HepG2 (cell line): ENCODE measurements around the gene SECISBP2L. TPM values are rescaled to one million over a fixed set of nuclear protein-coding genes. Genes with fewer than 3 reads are reported as not detected.

Experiments
- AKNA ChIP-seq: sonication (generic); formaldehyde crosslinking; IDR thresholded peaks from 2 replicates; pipeline ENCODE4 v1.4.0; 2020; ENCODE audit warnings: missing genetic modification reagents, borderline replicate concordance
- ATF4 ChIP-seq, 2 experiments: fragments of 450-650 bp in 1 of 2; sonication (generic) in 1 of 2; formaldehyde crosslinking; IDR thresholded peaks; 2 replicates each; pipeline versions ENCODE4 v1.5.0 to v1.8.0; 2020 to 2022; ENCODE audit warnings: mild to moderate bottlenecking in 1 of 2, missing genetic modification reagents in 1 of 2
- BRCA1 ChIP-seq: sonication (generic); formaldehyde crosslinking; IDR thresholded peaks from 2 replicates; pipeline ENCODE4 v1.4.0; 2020; ENCODE audit warnings: missing genetic modification reagents
- CENPBD1 ChIP-seq: sonication (generic); formaldehyde crosslinking; IDR thresholded peaks from 2 replicates; pipeline ENCODE4 v1.8.0; 2022; ENCODE audit warnings: missing genetic modification reagents, low read depth, mild to moderate bottlenecking, borderline replicate concordance
- CHD2 ChIP-seq: IDR thresholded peaks from 2 replicates; pipeline ENCODE4 v1.6.1; 2011; ENCODE audit warnings: low read depth, low read length, improper control_type of control experiment
- GATAD2A ChIP-seq: IDR thresholded peaks from 2 replicates; pipeline ENCODE4 v1.6.1; 2016
- HDAC2 ChIP-seq: sonication (generic); formaldehyde crosslinking; IDR thresholded peaks from 2 replicates; pipeline ENCODE4 v1.4.0; 2020; ENCODE audit warnings: missing genetic modification reagents
- HOXA3 ChIP-seq: sonication (generic); formaldehyde crosslinking; IDR thresholded peaks from 2 replicates; pipeline ENCODE4 v1.5.0; 2020; ENCODE audit warnings: missing genetic modification reagents
- MEIS1 ChIP-seq: sonication (generic); formaldehyde crosslinking; IDR thresholded peaks from 2 replicates; pipeline ENCODE4 v1.9.0; 2021; ENCODE audit warnings: mild to moderate bottlenecking, missing genetic modification reagents, moderate library complexity, borderline replicate concordance
- MXI1 ChIP-seq: IDR thresholded peaks from 3 replicates; pipeline ENCODE4 v1.6.1; 2012; ENCODE audit warnings: low read depth, low read length, inconsistent platforms, borderline replicate concordance
- POLR2A ChIP-seq, 2 experiments: IDR thresholded peaks; 2 replicates each; pipeline ENCODE4 v1.6.1; 2011; ENCODE audit warnings: low read depth in 2 of 2, low read length in 2 of 2, mild to moderate bottlenecking in 1 of 2, moderate library complexity in 1 of 2; ENCODE audit not compliant: insufficient read depth in 1 of 2
- RAD21 ChIP-seq: fragments of 450-650 bp; formaldehyde crosslinking; IDR thresholded peaks from 2 replicates; pipeline ENCODE4 v1.5.0; 2020; ENCODE audit warnings: mild to moderate bottlenecking
- SALL1 ChIP-seq: sonication (generic); formaldehyde crosslinking; IDR thresholded peaks from 2 replicates; pipeline ENCODE4 v1.8.0; 2022; ENCODE audit warnings: mild to moderate bottlenecking, missing genetic modification reagents
- SNRNP70 ChIP-seq: fragments of 200-400 bp; formaldehyde crosslinking; IDR thresholded peaks from 2 replicates; pipeline ENCODE4 v1.6.1; 2017; ENCODE audit warnings: mild to moderate bottlenecking, low read depth, low read length, moderate library complexity
- SPEN ChIP-seq: sonication (generic); formaldehyde crosslinking; IDR thresholded peaks from 2 replicates; pipeline ENCODE4 v1.5.1; 2020; ENCODE audit warnings: low read depth, mild to moderate bottlenecking, missing genetic modification reagents
- SRY ChIP-seq: sonication (generic); formaldehyde crosslinking; IDR thresholded peaks from 2 replicates; pipeline ENCODE4 v1.8.0; 2022; ENCODE audit warnings: mild to moderate bottlenecking, missing genetic modification reagents
- TRIM22 ChIP-seq: fragments of 450-650 bp; IDR thresholded peaks from 2 replicates; pipeline ENCODE4 v1.6.1; 2017
- ZBTB38 ChIP-seq: sonication (generic); formaldehyde crosslinking; IDR thresholded peaks from 2 replicates; pipeline ENCODE4 v1.5.1; 2020; ENCODE audit warnings: mild to moderate bottlenecking, missing genetic modification reagents
- ZNF224 ChIP-seq: sonication (generic); formaldehyde crosslinking; IDR thresholded peaks from 2 replicates; pipeline ENCODE4 v1.5.0; 2020; ENCODE audit warnings: mild to moderate bottlenecking, missing genetic modification reagents
- ZNF331 ChIP-seq: sonication (generic); formaldehyde crosslinking; IDR thresholded peaks from 2 replicates; pipeline ENCODE4 v1.4.0; 2020; ENCODE audit warnings: missing genetic modification reagents
- ZNF343 ChIP-seq: sonication (generic); formaldehyde crosslinking; IDR thresholded peaks from 2 replicates; pipeline ENCODE4 v1.4.0; 2020; ENCODE audit warnings: mild to moderate bottlenecking, missing genetic modification reagents
- ZNF552 ChIP-seq: sonication (generic); formaldehyde crosslinking; IDR thresholded peaks from 2 replicates; pipeline ENCODE4 v1.9.0; 2022; ENCODE audit warnings: missing genetic modification reagents, mild to moderate bottlenecking, borderline replicate concordance
- ZNF720 ChIP-seq: sonication (generic); formaldehyde crosslinking; IDR thresholded peaks from 2 replicates; pipeline ENCODE4 v1.4.0; 2020; ENCODE audit warnings: missing genetic modification reagents
- polyA plus RNA-seq, 8 experiments: library from polyadenylated mRNA; depleted of rRNA in 3 of 8; stranded (reverse) in 7 of 8; unstranded in 1 of 8; fragments of >200 nt; fragmentation: Illumina TruSeq in 4 of 8; extraction: Trizol in 4 of 8; gene quantifications; 2 replicates each; pipeline versions ENCODE4 v1.2.1 to v1.2.3, GENCODE V29; 2011 to 2016; ENCODE audit warnings: low read depth in 4 of 8, missing spikeins in 1 of 8, mixed read lengths in 1 of 8; ENCODE audit not compliant: insufficient read depth in 1 of 8
- total RNA-seq, 5 experiments: library from RNA; depleted of rRNA; stranded (reverse); fragments of >200 nt; fragmentation: Illumina TruSeq; extraction: Trizol; gene quantifications; 2 replicates each; pipeline ENCODE4 v1.2.3, GENCODE V29; 2016; ENCODE audit warnings: low read depth in 1 of 5

The SECISBP2L gene
- total and polyA plus RNA-seq, 2 of the 13 experiments (the other 11 are each of a cell fraction or from before 2014, with no cell fraction given), result 13.9 to 15.6 TPM

GRCh38 chr15:48975472-48976419 lies 70.5 kb downstream of the SECISBP2L start (continued):
- TF ChIP-seq ZNF224 (peak; percentile 53; the same call in 1 of the 2 replicates), POLR2A (IDR thresholded peaks at IDR 0.05; ENCODE audit: insufficient read depth in 1 of 2, low read depth in 2 of 2, low read length in 2 of 2) (peak in 1 of 2 experiments; percentile 14; a peak in 2 of 4 replicates), ATF4 (CRISPR knock-in tag; IDR thresholded peaks at IDR 0.05) (0 out of 4 replicates have a peak, but pooled peaks of 1 of the 2 experiments have one; percentile 12), SNRNP70 (no peak), ZNF552 (CRISPR knock-in tag) (no peak), ZNF331 (0 out of 2 replicates have a peak, but pooled peaks have one; percentile 21), CHD2 (peak; percentile 6; the same call in 1 of the 2 replicates), ZBTB38 (CRISPR knock-in tag) (peak; percentile 53; the same call in 1 of the 2 replicates), MXI1 (0 out of 3 replicates have a peak, but pooled peaks have one; percentile 28), ZNF343 (CRISPR knock-in tag) (no peak), GATAD2A (no peak), HOXA3 (CRISPR knock-in tag) (0 out of 2 replicates have a peak, but pooled peaks have one; percentile 23), HDAC2 (0 out of 2 replicates have a peak, but pooled peaks have one; percentile 3), SPEN (CRISPR knock-in tag) (peak; percentile 73), CENPBD1 (CRISPR knock-in tag) (no peak), ZNF720 (CRISPR knock-in tag) (no peak), SRY (CRISPR knock-in tag) (no peak), AKNA (CRISPR knock-in tag) (no peak), SALL1 (CRISPR knock-in tag) (peak; percentile 51; the same call in 1 of the 2 replicates), MEIS1 (CRISPR knock-in tag) (0 out of 2 replicates have a peak, but pooled peaks have one; percentile 45), TRIM22 (no peak), RAD21 (CRISPR knock-in tag) (peak; percentile 57), BRCA1 (CRISPR knock-in tag) (no peak)
